Adrenal gland (tissue), 12 donors: ENCODE measurements around the gene INF2. TPM values are rescaled to one million over a fixed set of nuclear protein-coding genes. Genes with fewer than 3 reads are reported as not detected.
"Not testable (repeated sequence)": the region's sequence is repeated elsewhere in the genome, so short reads cannot be mapped to it uniquely, and the experiment has no call there.

ENCODE experiments used
- DNase-seq, 7 donors: peaks; one replicate each; pipeline ENCODE4 v3.0.0-alpha.2; 2019 to 2020
- H3K27ac ChIP-seq, 5 donors: fragments of 200-600 bp; sonication (generic) in 4 of 5; 1 replicate in 3 of 5; 2 replicates in 2 of 5; pipeline versions ENCODE4 v1.5.1 to v1.8.0; 2016 to 2020; ENCODE audit warnings: mild to moderate bottlenecking in 1 of 5
- H3K27me3 ChIP-seq: fragments of 200-600 bp; 2 replicates; pipeline ENCODE4 v1.8.0; 2021
- H3K36me3 ChIP-seq, 2 donors: fragments of 200-600 bp; replicated peaks in 1 of 2; 1 replicate in 1 of 2; 2 replicates in 1 of 2; pipeline versions ENCODE4 v1.5.1 to v1.8.0; 2018 to 2022
- H3K4me1 ChIP-seq, 2 donors: fragments of 200-600 bp; replicated peaks in 1 of 2; 1 replicate in 1 of 2; 2 replicates in 1 of 2; pipeline versions ENCODE4 v1.5.1 to v1.8.0; 2018 to 2021
- H3K4me3 ChIP-seq, 4 donors: fragments of 200-600 bp; sonication (generic) in 3 of 4; one replicate each; pipeline ENCODE4 v1.5.1; 2016 to 2018
- H3K9me3 ChIP-seq, 3 donors: fragments of 200-600 bp; sonication (generic) in 1 of 3; replicated peaks in 1 of 3; 1 replicate in 2 of 3; 2 replicates in 1 of 3; pipeline versions ENCODE4 v1.5.1 to v1.8.0; 2016 to 2021
- POLR2A ChIP-seq, 2 donors: fragments of 450-650 bp; IDR thresholded peaks; one replicate each; pipeline ENCODE4 v1.6.1; 2017; ENCODE audit warnings: antibody characterized with exemption in 2 of 2, mild to moderate bottlenecking in 2 of 2, moderate library complexity in 1 of 2
- WGBS, 4 donors: extraction: QIAGEN DNeasy Blood & Tissue Kit in 2 of 4; methylation state at CpG; one replicate each; pipeline versions ENCODE4 v1.1.5 to v1.1.7; 2013 to 2017; 5-methylcytosine and 5-hydroxymethylcytosine counted together
- intact Hi-C, 2 donors: fragments of 100-400 bp; cut with DNase I; formaldehyde crosslinking; loops; one replicate each; pipeline versions ENCODE4 v1.14.1 to v1.15.0; 2022 to 2023
- polyA plus RNA-seq, 3 donors: library from polyadenylated mRNA; stranded (reverse); fragments of 200-250 nt in 2 of 3; fragments of 350-450 nt in 1 of 3; fragmentation: Illumina TruSeq in 1 of 3; extraction: RNeasy Lipid Tissue Mini Kit (QIAGEN cat#74804) in 1 of 3; gene quantifications; one replicate each; pipeline ENCODE4 v1.2.3, GENCODE V29; 2013 to 2014
- total RNA-seq, 9 donors: library from RNA; depleted of rRNA in 4 of 9; stranded (reverse); fragments of >200 nt in 4 of 9; fragments of 120-200 nt in 1 of 9; fragmentation: NEBNext Ultra II Directional in 1 of 9; extraction: Animal tissue kit (Norgen Biotek cat#: 25700) in 1 of 9; gene quantifications; one replicate each; pipeline versions ENCODE4 v1.1.0 to v1.2.4, GENCODE V29; 2013 to 2023
- TF ChIP-seq, protein P1 (sequence below), 6 experiments: fragments of 450-650 bp in 4 of 6; fragments of 200-600 bp in 2 of 6; sonication (generic) in 1 of 6; IDR thresholded peaks; 1 replicate in 5 of 6; 2 replicates in 1 of 6; pipeline versions ENCODE4 v1.5.1 to v1.8.0; 2016 to 2021; ENCODE audit warnings: antibody characterized with exemption in 6 of 6, mild to moderate bottlenecking in 2 of 6, moderate library complexity in 1 of 6
- donor health status: healthy with polysubstance abuse.
- donor health status: Bipolar disorder and iron deficiency.
- donor health status: DM: yes; HTN: yes; CAD: no.
- donor health status: DM: no; HTN: no; CAD: no.
- donor health status: DM: no; HTN: no; CAD: no.
- donor health status: DM: yes; HTN: yes; CAD: no.

Gene INF2
- total and polyA plus RNA-seq, 12 donors, result 8.4 to 217 (median 62.0) TPM

DNA sequence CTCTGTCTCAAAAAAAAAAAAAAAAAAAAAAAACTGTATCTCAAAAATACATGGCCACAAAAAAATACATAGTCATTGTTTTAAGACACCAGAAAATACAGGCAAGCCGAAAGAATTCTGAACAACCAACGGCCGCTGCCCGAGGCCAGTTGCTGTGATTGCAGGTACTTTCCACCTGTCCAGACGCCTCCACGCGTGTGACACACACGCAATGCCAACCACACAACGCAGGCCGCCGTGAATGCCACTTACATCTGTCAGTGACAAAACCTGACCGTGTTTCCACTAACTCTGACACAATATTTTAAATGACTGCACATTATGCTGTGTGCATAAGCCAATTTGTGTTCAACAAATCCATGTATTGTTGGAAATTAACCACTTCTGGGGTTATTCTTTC lies 22.4 kb upstream of the INF2 start:
- Histone ChIP-seq H3K27ac (no peak overlapping the region), H3K4me1 (no peaks in the 10 kb centered on the region), H3K9me3 (no peaks in the 10 kb centered on the region), H3K4me3 (no peak overlapping the region), H3K36me3 (no peaks in the 10 kb centered on the region), H3K27me3 (no peaks in the 10 kb centered on the region)
- 82 to 93% (median 90%) methylated on average over 12 of the region's 12 CpGs for WGBS, 4 donors
- intact Hi-C loops, result no loop called here
- no peak for DNase-seq
- TF ChIP-seq, protein P1, sequence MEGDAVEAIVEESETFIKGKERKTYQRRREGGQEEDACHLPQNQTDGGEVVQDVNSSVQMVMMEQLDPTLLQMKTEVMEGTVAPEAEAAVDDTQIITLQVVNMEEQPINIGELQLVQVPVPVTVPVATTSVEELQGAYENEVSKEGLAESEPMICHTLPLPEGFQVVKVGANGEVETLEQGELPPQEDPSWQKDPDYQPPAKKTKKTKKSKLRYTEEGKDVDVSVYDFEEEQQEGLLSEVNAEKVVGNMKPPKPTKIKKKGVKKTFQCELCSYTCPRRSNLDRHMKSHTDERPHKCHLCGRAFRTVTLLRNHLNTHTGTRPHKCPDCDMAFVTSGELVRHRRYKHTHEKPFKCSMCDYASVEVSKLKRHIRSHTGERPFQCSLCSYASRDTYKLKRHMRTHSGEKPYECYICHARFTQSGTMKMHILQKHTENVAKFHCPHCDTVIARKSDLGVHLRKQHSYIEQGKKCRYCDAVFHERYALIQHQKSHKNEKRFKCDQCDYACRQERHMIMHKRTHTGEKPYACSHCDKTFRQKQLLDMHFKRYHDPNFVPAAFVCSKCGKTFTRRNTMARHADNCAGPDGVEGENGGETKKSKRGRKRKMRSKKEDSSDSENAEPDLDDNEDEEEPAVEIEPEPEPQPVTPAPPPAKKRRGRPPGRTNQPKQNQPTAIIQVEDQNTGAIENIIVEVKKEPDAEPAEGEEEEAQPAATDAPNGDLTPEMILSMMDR (IDR thresholded peaks at IDR 0.05), result no peak
- TF ChIP-seq POLR2A (IDR thresholded peaks at IDR 0.05), result no peak

DNA sequence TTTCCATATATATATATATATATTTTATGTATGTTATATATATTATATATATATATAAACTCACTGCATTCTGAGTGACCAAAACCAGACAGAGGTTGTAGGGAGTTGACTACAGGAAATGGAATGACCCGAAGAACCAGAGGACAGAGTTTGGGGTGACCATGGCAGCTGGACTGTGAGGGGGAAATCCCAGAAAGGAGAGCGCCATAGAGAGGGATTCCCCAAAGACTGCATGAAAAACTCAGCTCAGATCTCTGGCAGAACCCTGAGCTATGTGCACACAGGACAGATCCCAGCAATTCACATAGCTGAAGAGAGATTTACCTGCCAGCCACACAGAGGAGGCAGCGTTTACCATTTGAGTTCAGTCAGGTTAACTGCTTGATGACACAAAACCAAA lies 19.7 kb upstream of the INF2 start:
- DNase-seq, result no peak
- intact Hi-C loops, result no loop called here
- Histone ChIP-seq H3K27ac (no peak overlapping the region), H3K4me1 (no peaks in the 10 kb centered on the region), H3K36me3 (no peaks in the 10 kb centered on the region), H3K27me3 (no peaks in the 10 kb centered on the region), H3K4me3 (no peak overlapping the region), H3K9me3 (no peaks in the 10 kb centered on the region)
- WGBS, 4 donors, result 71 to 82% (median 78%) methylated on average over 3 of the region's 3 CpGs
- TF ChIP-seq, protein P1 (IDR thresholded peaks at IDR 0.05), result no peak

DNA sequence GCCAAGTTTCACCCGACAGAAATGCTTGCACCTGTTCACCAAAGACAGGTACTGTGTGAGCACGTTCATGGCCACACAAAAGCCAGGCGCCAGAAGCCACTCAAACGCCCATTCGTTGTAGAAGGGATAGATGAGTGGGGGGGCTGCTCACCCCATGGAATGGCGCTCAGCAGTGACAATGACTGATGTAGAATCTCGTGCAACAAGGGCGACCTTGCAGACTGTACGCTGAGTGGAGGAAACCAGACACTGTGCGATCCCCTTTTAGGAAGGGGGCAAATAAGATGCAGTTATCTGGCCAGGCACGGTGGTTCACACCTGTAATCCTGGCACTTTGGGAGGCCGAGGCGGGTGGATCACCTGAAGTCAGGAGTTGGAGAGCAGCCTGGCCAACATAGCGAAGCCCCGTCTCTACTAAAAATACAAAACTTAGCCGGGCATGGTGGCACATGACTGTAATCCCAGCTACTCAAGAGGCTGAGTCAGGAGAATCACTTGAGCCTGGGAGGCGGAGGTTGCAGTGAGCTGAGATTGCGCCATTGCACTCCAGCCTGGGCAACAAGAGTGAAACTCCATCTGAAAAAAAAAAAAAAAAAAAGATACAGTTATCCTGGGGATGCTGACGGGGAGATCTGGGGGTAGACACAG lies 18.0 kb upstream of the INF2 start:
- intact Hi-C loops, H3K27me3 ChIP-seq, H3K36me3 ChIP-seq, H3K9me3 ChIP-seq, DNase-seq, H3K27ac ChIP-seq, H3K4me1 ChIP-seq, H3K4me3 ChIP-seq: not testable (repeated sequence)
- WGBS, 4 donors, result 74 to 83% (median 79%) methylated on average over 14 to 19 of the region's 19 CpGs

DNA sequence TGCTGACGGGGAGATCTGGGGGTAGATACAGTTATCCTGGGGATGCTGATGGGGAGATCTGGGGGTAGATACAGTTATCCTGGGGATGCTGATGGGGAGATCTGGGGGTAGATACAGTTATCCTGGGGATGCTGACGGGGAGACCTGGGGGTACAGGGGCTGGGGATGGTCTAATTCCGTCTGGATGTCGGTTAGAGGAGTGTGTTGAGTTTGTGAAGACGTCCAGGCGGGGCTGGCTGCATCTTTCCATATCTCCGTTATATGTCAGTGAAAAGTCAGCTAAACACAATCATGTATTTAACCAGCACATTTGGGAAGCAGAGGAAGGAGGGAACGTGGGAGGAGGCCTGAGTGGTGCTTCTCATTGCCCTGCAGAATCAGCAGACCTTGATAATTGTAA lies 17.3 kb upstream of the INF2 start:
- 71 to 82% (median 77%) methylated on average over 7 to 8 of the region's 8 CpGs for WGBS, 4 donors
- DNase-seq, intact Hi-C loops, H3K4me1 ChIP-seq, H3K27ac ChIP-seq, H3K4me3 ChIP-seq, H3K27me3 ChIP-seq, H3K9me3 ChIP-seq, H3K36me3 ChIP-seq: not testable (repeated sequence)

DNA sequence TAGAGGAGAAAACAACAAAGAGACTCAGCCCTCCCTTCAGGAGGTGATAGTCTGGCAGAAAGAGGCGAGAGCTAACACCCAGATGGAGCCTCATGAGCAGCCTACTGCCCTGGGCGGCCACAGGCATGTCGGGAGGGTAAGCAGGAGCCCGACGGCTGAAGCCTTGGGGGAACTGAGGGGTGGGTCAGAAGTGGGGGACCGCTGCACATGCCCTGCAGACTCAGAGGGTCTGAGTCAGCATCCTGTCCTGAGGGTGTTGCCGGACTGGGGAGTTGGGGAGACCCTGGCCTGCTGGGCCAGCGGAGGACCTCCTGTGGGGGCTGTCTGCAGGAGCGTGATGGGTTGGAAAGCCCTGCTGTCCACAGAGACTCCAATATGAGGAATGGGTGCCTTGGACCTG lies 15.9 kb upstream of the INF2 start:
- no peak for DNase-seq
- H3K4me1 ChIP-seq, result peaks cover 16 to 21% of the 10 kb centered on the region in 2 donors
- TF ChIP-seq, protein P1 (IDR thresholded peaks at IDR 0.05), result no peak
- no peak for TF ChIP-seq POLR2A (IDR thresholded peaks at IDR 0.05)
- no peak overlapping the region for H3K4me3 ChIP-seq
- H3K36me3 ChIP-seq, result no peaks in the 10 kb centered on the region
- H3K9me3 ChIP-seq, result no peaks in the 10 kb centered on the region
- intact Hi-C loops, result no loop called here
- WGBS, 4 donors, result 91 to 96% (median 94%) methylated on average over 5 to 9 of the region's 9 CpGs
- H3K27me3 ChIP-seq, result no peaks in the 10 kb centered on the region
- H3K27ac ChIP-seq, result no peak overlapping the region
